Measurements from ENCODE around the gene PPM1L. TPM values are rescaled to one million over a fixed set of nuclear protein-coding genes. Genes with fewer than 3 reads are reported as not detected.
A peak's percentile ranks its signal among the peaks of the same experiment; 100 is the strongest.

PPM1L gene
- total and polyA plus RNA-seq, 5 donors from 2014 or later = 0.28 to 1.9 (median 0.81) TPM

DNA sequence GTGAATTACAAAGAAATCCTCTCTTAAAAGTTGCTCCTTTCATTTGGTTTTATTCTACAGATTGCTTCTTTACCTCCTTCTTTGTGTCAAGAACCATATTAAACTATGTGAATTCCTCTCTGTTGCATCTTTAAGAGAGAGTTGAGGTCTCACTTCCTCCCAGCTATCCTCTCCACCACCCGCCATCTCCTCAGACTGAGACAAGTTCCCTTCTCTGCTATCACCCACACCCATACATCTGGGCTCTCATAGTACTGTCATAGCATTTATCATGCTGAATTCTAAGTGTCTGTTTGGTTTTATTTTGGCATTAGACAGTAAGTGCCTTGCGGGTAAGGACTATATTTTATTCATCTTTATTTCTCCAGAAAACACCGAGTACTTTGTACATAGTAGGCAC, 294.9 kb downstream of the PPM1L start:
- Mint-ChIP-seq H3K27me3 (peaks cover 5% of the 10 kb centered on the region), H3K4me1 (no peaks in the 10 kb centered on the region), H3K4me3 (no peak overlapping the region), H3K36me3 (no peaks in the 10 kb centered on the region), H3K27ac (no peak overlapping the region), H3K9me3 (peaks cover 0 to 10% (median 2%) of the 10 kb centered on the region in 7 donors)
- H3K27ac ChIP-seq (ENCODE audit: insufficient read depth, low read length, poor library complexity, severe bottlenecking) = no peak overlapping the region
- no peak for ATAC-seq (ENCODE audit: low read depth in 2 of 2)
- no peaks in the 10 kb centered on the region for H3K36me3 ChIP-seq (ENCODE audit: control insufficient read depth, insufficient read depth, low read length)
- no peak overlapping the region for H3K4me3 ChIP-seq (ENCODE audit: low read depth, low read length)
- DNase-seq = no peak
- no peaks in the 10 kb centered on the region for H3K9me3 ChIP-seq (ENCODE audit: control insufficient read depth in 2 of 2, low read length in 2 of 2)
- no peaks in the 10 kb centered on the region for H3K4me1 ChIP-seq (ENCODE audit: control insufficient read depth, insufficient read depth, low read length, poor library complexity, severe bottlenecking)
- H3K27me3 ChIP-seq (ENCODE audit: control insufficient read depth, insufficient read depth, low read length) = no peaks in the 10 kb centered on the region

DNA sequence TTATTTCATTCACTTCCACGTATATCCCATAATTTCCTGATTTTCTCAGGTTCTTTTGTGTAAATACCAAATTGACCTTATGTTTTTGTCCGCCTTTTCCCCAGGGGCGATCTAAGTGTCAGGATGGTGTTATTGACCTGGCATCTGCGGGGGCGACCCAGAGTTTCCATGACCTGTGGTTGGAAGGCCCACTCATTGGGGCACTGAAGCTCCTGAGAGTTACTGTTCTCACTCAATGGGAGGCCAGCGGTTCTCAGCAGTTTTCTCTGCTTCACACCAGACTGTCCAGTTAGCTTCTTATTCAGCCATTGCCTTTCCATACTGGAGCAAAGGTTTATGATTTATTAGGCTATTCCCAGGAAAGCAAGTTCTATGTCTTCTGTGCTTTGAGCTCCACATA, 295.8 kb downstream of the PPM1L start:
- H3K4me3 Mint-ChIP-seq = no peak overlapping the region

DNA sequence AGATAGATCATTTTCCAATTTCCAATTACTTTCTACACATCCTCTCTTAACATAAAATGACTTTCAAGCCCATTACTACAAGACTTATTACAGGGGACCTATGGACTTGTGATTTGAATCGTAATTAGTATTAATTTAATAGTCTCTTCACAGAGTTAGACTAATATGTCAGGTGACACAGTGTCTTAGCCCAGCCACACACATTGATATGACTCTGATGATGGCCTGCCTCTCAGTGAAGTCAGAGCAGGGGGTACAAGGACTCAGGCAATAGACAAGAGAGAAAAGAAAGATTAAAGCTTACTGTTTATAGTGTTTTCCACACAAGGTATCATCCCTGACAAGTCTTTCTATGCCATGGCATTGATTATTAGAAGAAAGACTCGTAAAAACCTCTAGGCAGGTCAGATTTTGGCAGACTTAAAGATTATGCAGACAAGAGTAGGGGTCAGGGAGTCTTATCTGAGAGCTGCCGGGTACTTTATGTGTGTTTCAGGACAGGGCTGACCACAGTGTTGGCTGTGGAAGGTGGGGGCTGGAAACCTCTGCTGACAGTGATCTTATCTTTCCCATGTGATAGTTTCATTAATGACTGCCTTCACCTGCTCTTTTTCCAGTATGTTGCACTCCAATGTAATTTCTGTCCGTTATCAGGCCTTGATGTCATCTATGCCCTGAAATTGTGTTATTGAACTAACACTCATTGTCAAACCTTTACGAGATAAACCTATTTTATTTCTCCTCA, 299.0 kb downstream of the PPM1L start:
- H3K4me1 Mint-ChIP-seq = no peaks in the 10 kb centered on the region
- H3K9me3 ChIP-seq (ENCODE audit: control insufficient read depth in 2 of 2, low read length in 2 of 2) = no peaks in the 10 kb centered on the region
- no peak overlapping the region for H3K27ac Mint-ChIP-seq

More for the DNA sequence above, 295.8 kb downstream of the PPM1L start:
- Histone ChIP-seq H3K4me3 (ENCODE audit: low read depth, low read length) (no peak overlapping the region), H3K27ac (ENCODE audit: insufficient read depth, low read length, poor library complexity, severe bottlenecking) (no peak overlapping the region), H3K27me3 (ENCODE audit: control insufficient read depth, insufficient read depth, low read length) (no peaks in the 10 kb centered on the region), H3K4me1 (ENCODE audit: control insufficient read depth, insufficient read depth, low read length, poor library complexity, severe bottlenecking) (no peaks in the 10 kb centered on the region), H3K9me3 (ENCODE audit: control insufficient read depth in 2 of 2, low read length in 2 of 2) (no peaks in the 10 kb centered on the region), H3K36me3 (ENCODE audit: control insufficient read depth, insufficient read depth, low read length) (no peaks in the 10 kb centered on the region)
- no peaks in the 10 kb centered on the region for H3K36me3 Mint-ChIP-seq
- H3K9me3 Mint-ChIP-seq = peaks cover 0 to 10% (median 2%) of the 10 kb centered on the region in 7 donors
- DNase-seq (no peak), ATAC-seq (ENCODE audit: low read depth in 2 of 2) (no peak)
- peaks cover 5% of the 10 kb centered on the region for H3K27me3 Mint-ChIP-seq
- H3K27ac Mint-ChIP-seq = no peak overlapping the region
- H3K4me1 Mint-ChIP-seq = no peaks in the 10 kb centered on the region

DNA sequence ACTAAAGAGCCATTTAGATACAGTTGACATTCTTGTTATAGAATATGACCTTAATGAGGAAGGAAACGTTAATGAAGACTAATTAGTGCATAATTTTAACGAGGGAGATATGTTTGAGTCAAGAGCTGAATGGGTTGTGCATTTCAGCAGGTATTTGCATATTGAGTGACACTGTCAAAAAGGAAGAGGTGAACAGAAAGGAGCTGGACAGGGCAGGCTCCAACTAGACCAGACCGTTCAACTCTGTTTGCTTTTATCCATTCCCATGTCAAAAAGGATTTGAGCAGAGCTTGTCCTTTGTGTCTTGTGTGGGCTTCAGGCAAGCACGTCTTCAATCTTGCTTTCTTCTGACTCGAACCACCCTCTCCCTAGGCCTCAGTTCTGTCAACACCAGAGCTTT, 308.4 kb downstream of the PPM1L start:
- Histone ChIP-seq H3K27ac (ENCODE audit: insufficient read depth, low read length, poor library complexity, severe bottlenecking) (no peak overlapping the region), H3K9me3 (ENCODE audit: control insufficient read depth in 2 of 2, low read length in 2 of 2) (no peaks in the 10 kb centered on the region)
- ATAC-seq (ENCODE audit: low read depth in 2 of 2) = no peak

More for the DNA sequence above, 299.0 kb downstream of the PPM1L start:
- no peaks in the 10 kb centered on the region for H3K27me3 ChIP-seq (ENCODE audit: control insufficient read depth, insufficient read depth, low read length)
- Mint-ChIP-seq H3K36me3 (no peaks in the 10 kb centered on the region), H3K4me3 (no peak overlapping the region), H3K27me3 (peaks cover 5% of the 10 kb centered on the region), H3K9me3 (peaks cover 0 to 6% (median 0%) of the 10 kb centered on the region in 7 donors)
- H3K27ac ChIP-seq (ENCODE audit: insufficient read depth, low read length, poor library complexity, severe bottlenecking) = no peak overlapping the region
- no peaks in the 10 kb centered on the region for H3K36me3 ChIP-seq (ENCODE audit: control insufficient read depth, insufficient read depth, low read length)
- no peak for DNase-seq
- no peaks in the 10 kb centered on the region for H3K4me1 ChIP-seq (ENCODE audit: control insufficient read depth, insufficient read depth, low read length, poor library complexity, severe bottlenecking)
- no peak overlapping the region for H3K4me3 ChIP-seq (ENCODE audit: low read depth, low read length)
- no peak for ATAC-seq (ENCODE audit: low read depth in 2 of 2)

DNA sequence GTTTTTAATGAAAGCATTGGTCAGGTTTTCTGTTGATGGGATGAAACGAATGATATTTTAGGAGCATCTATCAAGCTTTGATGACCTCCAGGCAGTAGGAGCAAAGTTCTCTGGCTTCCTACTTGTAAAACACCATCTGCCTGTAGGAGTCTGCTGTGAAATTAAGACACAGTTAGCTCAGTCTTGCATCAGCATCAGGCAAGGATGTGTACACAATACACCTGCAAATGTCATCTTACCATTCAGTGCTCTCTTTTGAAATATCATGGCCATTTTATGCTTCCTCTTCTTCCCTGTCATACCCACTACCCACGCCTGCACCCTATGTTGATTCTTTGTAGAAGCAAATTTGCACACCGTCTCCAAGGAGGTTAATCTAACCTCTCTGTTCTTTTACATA, 310.9 kb downstream of the PPM1L start:
- Histone ChIP-seq H3K27ac (ENCODE audit: insufficient read depth, low read length, poor library complexity, severe bottlenecking) (no peak overlapping the region), H3K4me3 (ENCODE audit: low read depth, low read length) (no peak overlapping the region), H3K9me3 (ENCODE audit: control insufficient read depth in 2 of 2, low read length in 2 of 2) (no peaks in the 10 kb centered on the region), H3K36me3 (ENCODE audit: control insufficient read depth, insufficient read depth, low read length) (no peaks in the 10 kb centered on the region), H3K4me1 (ENCODE audit: control insufficient read depth, insufficient read depth, low read length, poor library complexity, severe bottlenecking) (no peaks in the 10 kb centered on the region), H3K27me3 (ENCODE audit: control insufficient read depth, insufficient read depth, low read length) (no peaks in the 10 kb centered on the region)
- DNase-seq = no peak
- no peaks in the 10 kb centered on the region for H3K9me3 Mint-ChIP-seq
- H3K27ac Mint-ChIP-seq = no peak overlapping the region
- no peak for ATAC-seq (ENCODE audit: low read depth in 2 of 2)
- no peaks in the 10 kb centered on the region for H3K27me3 Mint-ChIP-seq
- no peak overlapping the region for H3K4me3 Mint-ChIP-seq
- H3K36me3 Mint-ChIP-seq = no peaks in the 10 kb centered on the region
- no peaks in the 10 kb centered on the region for H3K4me1 Mint-ChIP-seq

More for the DNA sequence above, 308.4 kb downstream of the PPM1L start:
- no peak for DNase-seq
- H3K36me3 ChIP-seq (ENCODE audit: control insufficient read depth, insufficient read depth, low read length) = no peaks in the 10 kb centered on the region
- H3K36me3 Mint-ChIP-seq = no peaks in the 10 kb centered on the region
- no peaks in the 10 kb centered on the region for H3K4me1 ChIP-seq (ENCODE audit: control insufficient read depth, insufficient read depth, low read length, poor library complexity, severe bottlenecking)
- H3K27ac Mint-ChIP-seq = no peak overlapping the region
- H3K4me1 Mint-ChIP-seq = no peaks in the 10 kb centered on the region
- peaks cover 0 to 2% (median 0%) of the 10 kb centered on the region in 7 donors for H3K9me3 Mint-ChIP-seq
- H3K4me3 Mint-ChIP-seq = no peak overlapping the region
- no peaks in the 10 kb centered on the region for H3K27me3 ChIP-seq (ENCODE audit: control insufficient read depth, insufficient read depth, low read length)
- no peaks in the 10 kb centered on the region for H3K27me3 Mint-ChIP-seq
- H3K4me3 ChIP-seq (ENCODE audit: low read depth, low read length) = no peak overlapping the region

DNA sequence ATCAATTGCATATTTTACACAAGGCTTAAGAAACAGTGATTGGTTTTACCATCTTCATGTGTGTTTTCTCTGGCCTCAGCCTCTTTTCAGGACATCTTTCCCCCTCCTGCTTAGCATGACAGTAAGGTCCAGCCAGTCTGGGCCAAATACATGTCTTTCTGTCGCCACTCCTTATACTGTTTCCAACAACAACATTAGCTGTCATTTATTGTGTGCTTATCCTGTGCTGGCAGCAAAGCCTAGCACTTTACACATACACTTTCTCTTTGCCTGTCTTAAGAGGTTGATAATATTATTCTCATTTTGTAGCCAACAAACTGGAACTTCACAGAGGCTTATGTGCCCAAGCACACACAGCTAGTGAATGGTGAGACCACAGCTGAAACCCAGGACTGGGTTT, 311.3 kb downstream of the PPM1L start:
- H3K9me3 Mint-ChIP-seq = no peaks in the 10 kb centered on the region
- no peak for ATAC-seq (ENCODE audit: low read depth in 2 of 2)
- Histone ChIP-seq H3K9me3 (ENCODE audit: control insufficient read depth in 2 of 2, low read length in 2 of 2) (no peaks in the 10 kb centered on the region), H3K4me3 (ENCODE audit: low read depth, low read length) (no peak overlapping the region), H3K4me1 (ENCODE audit: control insufficient read depth, insufficient read depth, low read length, poor library complexity, severe bottlenecking) (no peaks in the 10 kb centered on the region), H3K27ac (ENCODE audit: insufficient read depth, low read length, poor library complexity, severe bottlenecking) (no peak overlapping the region), H3K27me3 (ENCODE audit: control insufficient read depth, insufficient read depth, low read length) (no peaks in the 10 kb centered on the region), H3K36me3 (ENCODE audit: control insufficient read depth, insufficient read depth, low read length) (no peaks in the 10 kb centered on the region)
- no peaks in the 10 kb centered on the region for H3K4me1 Mint-ChIP-seq
- no peaks in the 10 kb centered on the region for H3K27me3 Mint-ChIP-seq
- no peaks in the 10 kb centered on the region for H3K36me3 Mint-ChIP-seq
- H3K4me3 Mint-ChIP-seq = no peak overlapping the region
- DNase-seq = no peak
- no peak overlapping the region for H3K27ac Mint-ChIP-seq

DNA sequence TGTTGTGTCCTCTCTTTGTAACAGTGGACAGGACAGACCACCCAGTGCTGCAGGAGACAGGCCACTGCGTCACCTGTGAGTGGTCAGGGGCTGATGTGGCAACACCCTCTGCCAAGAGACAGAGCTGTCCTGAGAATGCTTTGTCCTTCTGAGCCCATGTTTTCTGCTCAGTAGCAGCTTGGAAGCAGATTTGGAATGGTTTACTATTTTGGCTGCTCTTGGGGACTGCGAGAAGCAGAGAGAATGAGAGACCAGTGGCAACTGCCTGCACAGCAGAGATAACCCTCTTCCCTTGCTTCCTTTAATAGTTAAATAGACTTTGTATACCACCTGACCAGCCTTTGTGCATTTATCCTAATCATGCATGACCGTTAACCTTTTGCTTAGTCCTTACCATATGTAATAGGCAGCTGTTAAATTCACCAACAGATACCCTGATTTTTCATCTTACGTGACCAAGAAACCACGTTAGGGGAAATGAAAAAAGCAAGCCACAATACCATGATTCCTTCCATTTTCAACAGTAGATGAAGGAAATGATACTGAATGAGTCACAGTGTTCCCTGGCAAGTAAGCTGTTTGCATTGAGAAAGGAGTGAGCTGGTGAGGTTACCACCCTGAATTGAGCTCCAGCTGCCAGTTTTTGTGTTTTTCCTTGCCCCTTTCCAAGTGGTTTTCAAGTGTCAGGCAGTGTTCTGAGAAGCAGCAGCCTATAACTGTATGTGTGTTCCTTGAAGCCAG, 313.6 kb downstream of the PPM1L start:
- no peaks in the 10 kb centered on the region for H3K36me3 Mint-ChIP-seq

More for the DNA sequence above, 313.6 kb downstream of the PPM1L start:
- no peak overlapping the region for H3K4me3 Mint-ChIP-seq
- Histone ChIP-seq H3K27ac (ENCODE audit: insufficient read depth, low read length, poor library complexity, severe bottlenecking) (no peak overlapping the region), H3K27me3 (ENCODE audit: control insufficient read depth, insufficient read depth, low read length) (no peaks in the 10 kb centered on the region), H3K4me3 (ENCODE audit: low read depth, low read length) (no peak overlapping the region), H3K36me3 (ENCODE audit: control insufficient read depth, insufficient read depth, low read length) (no peaks in the 10 kb centered on the region), H3K9me3 (ENCODE audit: control insufficient read depth in 2 of 2, low read length in 2 of 2) (no peaks in the 10 kb centered on the region), H3K4me1 (ENCODE audit: control insufficient read depth, insufficient read depth, low read length, poor library complexity, severe bottlenecking) (no peaks in the 10 kb centered on the region)
- no peaks in the 10 kb centered on the region for H3K9me3 Mint-ChIP-seq
- no peaks in the 10 kb centered on the region for H3K4me1 Mint-ChIP-seq
- H3K27me3 Mint-ChIP-seq = no peaks in the 10 kb centered on the region
- DNase-seq = peak in 1 of 3 donors; percentile 22
- H3K27ac Mint-ChIP-seq = no peak overlapping the region
- ATAC-seq (ENCODE audit: low read depth in 2 of 2) = peak; percentile 46 to 52

All from CD4-positive, CD25-positive, alpha-beta regulatory T cell (primary cell).